Stimulated activated memory B cell treated with anti-CD40 and anti-IgM and Interleukin-4, amounts not matched to agents 10 μg/mL and 1 μg/mL and 100 μg/mL, for 72 hours (primary cell): ENCODE measurements around the gene WBP2.

ENCODE experiments used
- ATAC-seq: fragments of 150-1000 bp; cut with Tn5 transposase; 2 replicates; pipeline ENCODE4 v1.10.0; 2021
- H3K27ac Mint-ChIP-seq: one replicate; pipeline ENCODE4 v1.8.0; 2022; ENCODE audit warnings: mild to moderate bottlenecking, mixed read lengths
- H3K27me3 Mint-ChIP-seq: one replicate; pipeline ENCODE4 v1.8.0; 2022; ENCODE audit warnings: mixed read lengths
- H3K36me3 Mint-ChIP-seq: one replicate; pipeline ENCODE4 v1.8.0; 2022; ENCODE audit warnings: mixed read lengths
- H3K4me1 Mint-ChIP-seq: one replicate; pipeline ENCODE4 v1.8.0; 2022; ENCODE audit warnings: mixed read lengths
- H3K4me3 Mint-ChIP-seq: one replicate; pipeline ENCODE4 v1.8.0; 2022; ENCODE audit warnings: mild to moderate bottlenecking, moderate library complexity, mixed read lengths
- H3K9me3 Mint-ChIP-seq: one replicate; pipeline ENCODE4 v1.8.0; 2022; ENCODE audit warnings: mixed read lengths

WBP2 gene

DNA sequence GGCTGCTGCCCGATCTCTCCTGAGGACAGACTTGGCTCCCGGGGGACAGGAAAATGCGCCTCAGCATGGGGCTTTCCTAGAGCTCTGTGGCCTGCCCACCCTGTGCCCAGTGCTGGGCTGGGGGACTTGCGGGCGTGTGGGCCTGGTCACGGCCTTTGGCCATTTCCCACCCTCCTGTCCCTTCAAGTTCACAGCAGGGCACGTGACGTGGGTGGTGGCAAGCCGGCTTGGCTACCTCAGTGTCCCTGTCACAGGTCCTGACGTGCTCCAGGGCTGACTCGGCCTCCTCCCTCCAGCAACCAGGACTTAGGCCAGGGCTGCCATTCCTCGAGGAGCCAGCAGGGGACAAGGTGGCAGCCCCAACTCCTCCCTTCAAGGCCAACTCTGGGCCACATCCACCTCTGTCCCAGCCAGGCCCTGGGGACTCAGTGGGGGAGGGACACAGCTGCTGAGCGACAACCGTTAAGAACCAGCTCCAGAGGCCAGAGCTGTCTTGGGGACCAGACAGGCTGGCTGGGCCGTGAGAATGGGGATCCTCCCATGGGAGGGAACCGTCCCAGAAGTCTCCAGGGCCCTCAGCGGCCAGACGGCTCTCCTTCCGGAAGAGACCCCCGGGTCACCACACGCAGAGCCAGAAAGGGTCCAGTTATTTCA, 9.9 kb downstream of the WBP2 start:
- H3K27me3 Mint-ChIP-seq: no peaks in the 10 kb centered on the region
- H3K36me3 Mint-ChIP-seq: peaks cover 43% of the 10 kb centered on the region
- H3K4me3 Mint-ChIP-seq: peak overlapping the region; percentile 96
- H3K9me3 Mint-ChIP-seq: no peaks in the 10 kb centered on the region
- H3K27ac Mint-ChIP-seq: peak overlapping the region; percentile 91
- ATAC-seq: peak; percentile 93
- H3K4me1 Mint-ChIP-seq: peaks cover 46% of the 10 kb centered on the region

DNA sequence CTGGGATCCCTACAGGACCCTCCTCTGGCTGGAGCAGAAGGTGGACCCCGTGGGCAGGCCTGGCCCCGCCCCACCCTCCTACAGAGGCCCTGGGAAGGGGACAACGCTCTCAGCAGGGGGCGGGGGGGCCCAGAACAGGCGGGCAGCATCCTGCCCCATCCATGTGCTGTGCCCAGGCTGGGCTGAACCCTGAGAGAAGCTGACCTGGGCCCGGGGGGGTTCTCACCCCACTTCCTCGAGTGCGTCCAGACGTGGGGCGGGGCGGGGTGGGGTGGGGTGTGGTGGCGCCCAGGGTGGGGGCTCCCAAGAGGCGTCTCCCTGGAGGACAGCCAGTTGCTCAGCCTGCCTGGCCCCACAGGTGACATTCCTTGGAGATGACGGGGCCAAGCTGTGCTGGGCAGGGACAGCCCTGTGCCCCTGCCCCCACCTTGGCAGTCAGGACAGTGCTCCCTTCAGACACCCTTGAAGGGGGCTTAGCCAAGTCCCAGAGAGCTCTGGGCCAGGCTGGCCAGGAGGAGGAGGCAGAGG, 10.5 kb downstream of the WBP2 start:
- ATAC-seq: peak; percentile 32
- Mint-ChIP-seq H3K27ac (peak overlapping the region; percentile 91), H3K27me3 (no peaks in the 10 kb centered on the region), H3K9me3 (no peaks in the 10 kb centered on the region), H3K36me3 (peaks cover 40% of the 10 kb centered on the region), H3K4me1 (peaks cover 43% of the 10 kb centered on the region), H3K4me3 (peak overlapping the region; percentile 96)

DNA sequence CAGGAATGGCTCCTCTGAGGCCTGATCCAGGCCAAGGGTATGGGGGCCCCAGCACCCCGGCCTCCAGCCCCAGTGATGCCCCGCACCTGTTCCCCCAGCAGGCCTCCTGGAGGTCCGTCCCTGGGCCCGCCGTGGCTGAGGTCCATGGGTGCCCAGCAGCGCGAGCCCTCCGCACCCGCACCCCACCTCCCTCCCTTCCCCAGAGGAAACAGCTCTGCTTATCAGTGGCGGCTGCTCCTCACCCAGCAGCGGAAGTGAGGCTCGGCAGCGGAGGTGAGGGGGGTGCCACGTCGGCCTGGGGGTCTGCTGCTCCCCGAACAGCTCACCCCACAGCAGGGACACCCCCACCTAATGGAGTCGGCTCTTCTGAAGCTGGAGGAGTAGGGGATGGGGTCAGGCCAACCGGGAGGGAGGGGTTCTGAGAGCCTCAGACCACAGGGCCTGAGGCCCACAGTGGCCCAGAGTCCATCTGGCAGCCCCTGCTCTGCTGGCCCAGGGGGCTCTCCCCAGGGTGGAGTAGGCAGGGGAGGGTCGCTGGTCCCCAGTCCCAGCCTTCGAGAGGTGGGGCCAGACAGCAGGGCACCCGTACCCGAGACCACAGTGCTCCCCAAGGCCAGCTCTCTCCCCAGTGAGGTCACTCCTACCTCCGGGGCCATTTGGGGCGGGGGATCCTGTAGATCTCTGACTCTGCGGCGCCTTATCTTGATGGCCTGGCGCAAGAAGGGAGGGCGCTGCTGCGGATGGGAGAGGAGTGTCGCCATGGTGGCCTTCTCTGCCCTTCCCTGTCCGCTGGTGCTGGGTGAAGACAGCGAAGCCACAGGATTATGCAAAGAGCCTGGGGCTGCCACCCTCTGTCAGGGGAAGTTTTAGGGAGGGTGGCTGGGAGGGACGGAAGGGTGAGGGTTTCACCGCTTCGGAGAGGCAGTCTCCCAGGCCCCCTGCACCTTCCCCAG, 11.3 kb downstream of the WBP2 start, which contains the start of gene UNC13D:
Gene UNC13D (minus strand): TSS at position 828 of the 953 bp plus-strand sequence. CDS start 67 bp downstream, at position 761.
- peaks cover 40% of the 10 kb centered on the region for H3K4me1 Mint-ChIP-seq
- peak within 1 kb of the TSS; percentile 91 for H3K27ac Mint-ChIP-seq
- no peaks in the 10 kb centered on the region for H3K27me3 Mint-ChIP-seq
- peak; percentile 65 for ATAC-seq
- no peaks in the 10 kb centered on the region for H3K9me3 Mint-ChIP-seq
- H3K36me3 Mint-ChIP-seq: peaks cover 39% of the 10 kb centered on the region
- peak within 1 kb of the TSS; percentile 96 for H3K4me3 Mint-ChIP-seq

DNA sequence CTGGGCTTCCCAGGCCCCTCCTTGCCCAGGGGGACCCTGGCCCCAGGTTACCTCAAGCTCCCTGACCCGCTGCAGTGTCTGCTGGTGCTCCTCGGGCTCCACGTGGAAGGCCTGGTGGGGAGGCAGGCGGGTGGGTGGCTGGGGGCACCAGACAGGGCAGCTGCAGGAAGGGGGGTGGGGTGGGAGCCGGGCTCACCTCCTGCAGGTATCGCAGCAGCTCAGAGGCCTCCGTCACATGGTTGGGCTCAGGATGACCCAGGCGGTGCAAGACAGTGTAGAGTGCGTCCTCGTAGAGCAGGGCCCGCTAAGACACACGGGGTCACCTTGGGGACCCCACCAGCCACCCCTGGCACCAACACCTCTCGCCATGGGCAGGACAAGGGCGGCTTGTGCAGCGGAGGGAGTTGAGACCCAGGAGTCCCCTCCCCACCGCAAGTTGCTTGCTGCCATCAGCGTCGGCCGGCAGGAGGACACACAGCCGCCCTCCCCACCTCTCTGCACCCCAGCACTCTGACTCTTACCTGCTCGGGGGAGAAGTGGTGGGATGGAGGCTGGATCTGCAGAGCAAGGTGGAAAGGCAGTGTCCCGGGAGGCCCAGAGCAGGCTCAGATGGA, 12.1 kb downstream of the WBP2 start:
- Mint-ChIP-seq H3K4me1 (peaks cover 32% of the 10 kb centered on the region), H3K36me3 (peaks cover 40% of the 10 kb centered on the region), H3K9me3 (no peaks in the 10 kb centered on the region)

DNA sequence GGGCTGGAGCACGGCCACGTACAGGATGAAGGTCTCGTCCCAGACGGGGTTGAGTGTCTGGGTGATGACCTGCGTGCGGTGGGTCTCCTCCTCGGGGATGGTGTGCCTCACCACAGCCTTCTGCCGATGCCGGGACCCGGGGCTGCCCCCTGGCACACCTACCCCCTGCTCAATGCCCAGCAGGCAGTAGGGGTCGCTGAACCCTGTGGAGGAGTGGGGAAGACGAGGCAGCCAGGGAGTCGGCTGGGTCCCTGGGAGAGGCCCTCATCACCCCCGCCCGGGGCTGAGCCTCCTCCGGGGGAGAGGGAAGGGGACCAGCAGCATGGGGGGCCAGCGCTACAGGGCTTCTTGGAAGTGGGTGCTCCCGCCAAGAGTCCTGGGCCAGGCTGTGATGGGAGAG, 12.7 kb downstream of the WBP2 start:
- H3K4me3 Mint-ChIP-seq: peak overlapping the region; percentile 50
- peaks cover 40% of the 10 kb centered on the region for H3K36me3 Mint-ChIP-seq
- no peaks in the 10 kb centered on the region for H3K9me3 Mint-ChIP-seq
- no peak for ATAC-seq
- no peak overlapping the region for H3K27ac Mint-ChIP-seq
- H3K4me1 Mint-ChIP-seq: peaks cover 29% of the 10 kb centered on the region
- no peaks in the 10 kb centered on the region for H3K27me3 Mint-ChIP-seq

More for the DNA sequence above, 12.1 kb downstream of the WBP2 start:
- no peaks in the 10 kb centered on the region for H3K27me3 Mint-ChIP-seq
- peak overlapping the region; percentile 96 for H3K4me3 Mint-ChIP-seq
- peak overlapping the region; percentile 91 for H3K27ac Mint-ChIP-seq
- ATAC-seq: peak; percentile 0

DNA sequence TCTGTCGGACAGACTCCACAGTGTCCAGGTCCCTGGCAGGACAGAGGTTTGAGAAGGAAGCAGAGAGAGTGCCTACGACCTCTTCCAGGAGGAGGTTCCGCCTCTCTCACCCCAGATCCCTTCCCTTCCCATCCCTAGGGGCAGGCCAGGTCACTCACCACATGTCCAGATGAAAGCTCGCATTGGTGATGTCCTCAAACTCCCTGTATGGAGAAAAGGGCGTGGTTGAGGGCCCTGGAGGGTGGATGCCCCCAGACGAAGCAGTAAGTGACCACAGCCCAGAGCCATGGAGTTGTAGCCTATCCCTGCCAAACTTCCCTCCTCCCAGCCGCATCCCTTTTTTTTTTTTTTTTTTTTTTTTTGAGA, 14.4 kb downstream of the WBP2 start:
- Mint-ChIP-seq H3K36me3 (peaks cover 32% of the 10 kb centered on the region), H3K27ac (no peak overlapping the region), H3K4me3 (no peak overlapping the region), H3K9me3 (no peaks in the 10 kb centered on the region), H3K4me1 (peaks cover 22% of the 10 kb centered on the region), H3K27me3 (no peaks in the 10 kb centered on the region)
- ATAC-seq: no peak

DNA sequence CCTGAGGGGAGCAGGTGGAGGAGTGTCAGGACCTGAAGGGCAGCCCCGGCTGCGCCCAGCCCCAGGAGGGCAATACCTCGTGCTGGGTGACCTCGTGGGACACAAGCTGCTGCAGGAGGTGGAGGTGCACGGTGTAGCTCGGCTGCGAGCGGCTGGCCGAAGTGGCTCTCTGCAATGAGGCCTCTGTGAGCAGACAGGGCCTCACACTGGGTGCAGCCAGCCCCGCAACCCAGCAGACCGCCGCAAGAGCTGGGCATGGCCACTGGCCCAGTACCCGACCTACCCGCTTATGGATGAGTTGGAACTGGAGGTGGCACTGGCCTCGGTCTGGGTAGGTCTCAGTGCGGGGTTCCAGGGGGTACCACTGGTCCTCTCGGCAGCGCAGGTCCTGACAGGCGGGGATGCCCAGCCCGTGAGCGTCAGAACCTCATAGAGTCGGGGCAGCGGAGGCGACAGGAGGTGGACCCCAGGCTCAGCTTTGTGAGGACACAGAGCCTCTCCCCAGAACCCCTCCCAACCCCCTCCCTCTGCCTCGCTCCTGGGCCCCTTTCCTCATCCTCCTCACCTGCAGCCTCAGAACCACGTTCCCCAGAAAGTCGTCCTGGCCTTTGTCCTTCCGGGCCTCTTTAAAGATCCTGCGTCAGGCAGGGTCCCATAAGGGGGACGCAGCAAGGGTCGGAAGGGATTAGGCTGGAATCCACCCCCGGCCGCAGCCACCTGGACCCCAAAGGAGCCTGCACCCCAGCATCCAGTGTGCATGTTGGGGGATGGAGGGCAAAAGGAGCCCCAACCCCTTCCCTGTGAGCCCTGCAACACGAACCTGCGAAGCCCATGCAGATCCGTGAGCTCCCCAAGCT, 15.0 kb downstream of the WBP2 start:
- no peak overlapping the region for H3K27ac Mint-ChIP-seq
- peaks cover 27% of the 10 kb centered on the region for H3K36me3 Mint-ChIP-seq
- no peaks in the 10 kb centered on the region for H3K9me3 Mint-ChIP-seq
- H3K27me3 Mint-ChIP-seq: no peaks in the 10 kb centered on the region
- peaks cover 16% of the 10 kb centered on the region for H3K4me1 Mint-ChIP-seq
- no peak overlapping the region for H3K4me3 Mint-ChIP-seq
- no peak for ATAC-seq

DNA sequence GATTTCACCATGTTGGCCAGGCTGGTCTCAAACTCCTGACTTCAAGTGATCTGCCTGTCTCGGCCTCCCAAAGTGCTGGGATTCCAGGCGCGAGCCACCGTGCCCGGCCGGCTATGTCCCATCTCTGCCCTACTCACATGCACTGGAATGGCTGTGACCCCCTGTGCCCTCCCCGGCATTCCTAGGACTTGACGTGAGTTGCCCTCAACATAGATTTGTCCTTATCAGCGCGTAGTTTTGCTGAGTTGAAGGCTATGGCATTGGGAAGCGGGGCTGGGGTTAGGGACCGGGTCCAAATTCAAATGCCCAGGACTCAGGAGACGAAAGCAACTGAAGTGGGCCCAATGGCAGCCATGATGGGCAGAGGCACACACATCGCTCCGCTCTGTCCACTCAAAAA, 16.7 kb downstream of the WBP2 start:
- Mint-ChIP-seq H3K4me3 (no peak overlapping the region), H3K27me3 (no peaks in the 10 kb centered on the region), H3K9me3 (no peaks in the 10 kb centered on the region), H3K27ac (peak overlapping the region; percentile 48), H3K36me3 (peaks cover 42% of the 10 kb centered on the region), H3K4me1 (peaks cover 7% of the 10 kb centered on the region)
- ATAC-seq: no peak

DNA sequence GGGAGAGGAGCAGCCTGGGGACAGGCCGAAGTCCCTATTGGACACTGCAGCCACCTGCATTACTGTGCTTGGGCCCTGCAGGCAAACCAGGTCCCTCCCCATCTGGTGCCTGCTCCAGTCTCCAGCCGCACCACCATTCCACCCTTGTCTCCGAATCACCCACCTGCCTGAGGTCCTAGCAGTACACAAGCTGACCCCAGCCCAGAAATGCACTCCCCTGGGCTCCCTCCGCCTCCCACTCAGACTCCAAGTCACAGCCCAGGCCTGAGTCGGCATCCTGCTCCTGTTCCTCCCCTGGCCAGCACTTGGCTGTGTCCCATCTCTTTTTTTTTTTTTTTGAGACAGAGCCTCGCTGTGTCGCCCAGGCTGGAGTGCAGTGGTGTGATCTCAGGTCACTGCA, 17.2 kb downstream of the WBP2 start:
- Mint-ChIP-seq H3K27me3 (no peaks in the 10 kb centered on the region), H3K9me3 (no peaks in the 10 kb centered on the region), H3K4me1 (peaks cover 7% of the 10 kb centered on the region), H3K27ac (peak overlapping the region; percentile 48), H3K36me3 (peaks cover 47% of the 10 kb centered on the region), H3K4me3 (no peak overlapping the region)
- ATAC-seq: no peak

DNA sequence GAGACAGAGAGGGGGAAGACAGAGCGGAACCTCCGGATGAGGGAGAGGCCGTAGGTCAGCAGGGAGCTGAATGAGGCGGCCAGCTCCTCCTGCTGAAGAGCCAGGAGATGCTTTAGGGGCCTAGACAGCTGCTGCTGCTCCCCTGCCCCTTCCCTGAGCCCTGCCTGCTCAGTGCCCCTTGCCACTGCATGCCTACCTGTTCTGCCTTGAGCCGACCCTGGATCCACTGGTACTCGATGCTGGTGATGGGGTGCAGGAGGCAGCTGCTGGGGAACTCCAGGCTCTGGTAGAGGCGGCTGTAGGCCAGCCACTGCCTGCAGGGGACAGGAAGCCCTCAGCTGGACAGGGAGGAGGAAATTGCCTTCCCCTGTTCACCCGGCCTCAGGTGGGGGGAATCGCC, 18.5 kb downstream of the WBP2 start:
- peaks cover 15% of the 10 kb centered on the region for H3K4me1 Mint-ChIP-seq
- H3K27me3 Mint-ChIP-seq: no peaks in the 10 kb centered on the region
- H3K9me3 Mint-ChIP-seq: no peaks in the 10 kb centered on the region
- H3K36me3 Mint-ChIP-seq: peaks cover 53% of the 10 kb centered on the region
- ATAC-seq: no peak
- H3K4me3 Mint-ChIP-seq: no peak overlapping the region
- no peak overlapping the region for H3K27ac Mint-ChIP-seq

DNA sequence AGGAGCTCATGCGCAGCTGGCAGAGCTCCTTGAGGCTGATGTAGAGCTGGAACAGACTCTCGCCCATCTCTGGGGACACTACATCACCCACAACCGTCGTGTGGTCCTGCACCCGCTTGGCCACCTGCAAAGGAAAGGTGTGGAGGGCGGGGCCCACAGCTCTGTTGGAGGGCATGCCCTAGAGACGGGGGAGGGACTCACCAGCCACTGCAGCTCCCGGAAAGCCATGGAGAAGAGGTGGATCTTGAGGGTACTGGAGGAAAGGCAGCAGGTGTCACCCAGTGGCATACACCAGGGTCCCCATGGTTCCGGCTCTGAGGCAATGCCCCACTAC, 19.5 kb downstream of the WBP2 start:
- H3K4me1 Mint-ChIP-seq: peaks cover 15% of the 10 kb centered on the region
- no peaks in the 10 kb centered on the region for H3K9me3 Mint-ChIP-seq
- H3K4me3 Mint-ChIP-seq: no peak overlapping the region
- H3K27ac Mint-ChIP-seq: no peak overlapping the region
- peaks cover 59% of the 10 kb centered on the region for H3K36me3 Mint-ChIP-seq
- no peaks in the 10 kb centered on the region for H3K27me3 Mint-ChIP-seq
- ATAC-seq: peak; percentile 3

DNA sequence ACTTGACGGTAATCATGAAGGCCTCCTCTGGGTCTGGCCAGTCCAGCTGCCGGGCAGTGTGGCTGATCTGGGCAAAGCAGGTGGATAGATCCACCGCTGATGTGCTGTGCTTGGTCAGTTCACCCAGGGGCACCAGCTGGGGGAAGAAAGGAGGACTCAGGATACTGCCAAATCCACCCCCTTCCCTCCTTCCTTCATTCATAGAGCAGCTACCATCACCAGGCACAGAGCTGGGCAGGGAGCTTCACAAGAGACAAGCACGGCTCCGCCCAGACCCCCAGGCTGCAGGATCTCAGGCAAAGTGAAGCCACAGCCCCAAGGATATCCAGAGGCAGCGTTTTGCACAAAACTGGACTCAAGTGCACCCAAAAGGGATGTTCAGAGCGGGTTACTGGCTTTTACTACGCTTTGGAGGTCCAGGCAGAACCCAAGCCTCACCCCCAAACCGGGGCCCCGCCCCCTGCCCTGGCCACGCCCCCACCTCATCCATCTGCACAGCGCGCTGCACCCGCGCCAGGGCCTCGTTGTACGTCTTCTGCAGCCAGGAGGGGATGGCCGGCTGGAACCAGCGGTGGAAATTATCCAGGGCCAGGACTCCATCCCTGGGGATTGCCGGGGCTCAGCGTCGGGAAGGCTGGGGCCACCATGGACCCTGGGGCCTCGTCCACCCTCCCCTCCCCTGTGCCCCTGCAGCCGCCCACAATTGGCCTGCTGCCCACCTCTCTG, 20.0 kb downstream of the WBP2 start:
- Mint-ChIP-seq H3K4me1 (peaks cover 15% of the 10 kb centered on the region), H3K27me3 (no peaks in the 10 kb centered on the region), H3K36me3 (peaks cover 64% of the 10 kb centered on the region), H3K9me3 (no peaks in the 10 kb centered on the region), H3K4me3 (no peak overlapping the region), H3K27ac (no peak overlapping the region)
- no peak for ATAC-seq

DNA sequence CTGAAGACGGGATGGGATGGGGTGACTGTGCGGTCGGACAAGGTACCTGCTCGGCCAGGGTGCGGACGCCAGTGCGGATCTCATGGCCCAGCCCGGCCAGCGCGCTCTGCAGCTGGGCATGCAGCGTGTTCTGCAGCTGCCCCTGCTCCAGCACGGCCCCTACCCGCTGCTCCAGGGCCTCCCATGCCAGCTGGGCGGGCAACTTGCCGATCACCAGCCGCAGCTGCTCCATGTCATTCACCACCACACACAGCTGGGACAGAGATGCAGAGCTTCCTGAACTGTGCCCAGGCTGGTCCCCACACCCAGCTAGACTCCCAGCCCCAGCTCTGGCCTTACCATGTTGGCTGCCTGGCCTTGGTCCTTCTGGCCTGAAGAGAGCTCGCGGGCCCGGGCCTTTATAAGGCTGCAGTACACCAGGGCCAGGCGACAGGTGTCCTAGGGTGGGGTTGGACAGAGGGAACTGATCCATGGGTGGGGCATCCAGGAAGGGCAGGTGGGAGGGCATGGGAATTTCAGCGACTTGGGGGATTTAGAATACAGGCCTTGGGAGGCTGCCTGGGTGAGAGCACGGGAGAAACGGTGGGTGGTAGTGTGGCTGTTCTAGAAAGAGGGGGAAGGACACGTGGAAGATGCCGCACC, 20.7 kb downstream of the WBP2 start:
- Mint-ChIP-seq H3K27ac (peak overlapping the region; percentile 57), H3K27me3 (no peaks in the 10 kb centered on the region), H3K4me3 (no peak overlapping the region), H3K4me1 (peaks cover 15% of the 10 kb centered on the region), H3K9me3 (no peaks in the 10 kb centered on the region), H3K36me3 (peaks cover 65% of the 10 kb centered on the region)
- no peak for ATAC-seq
